ENCODE data around the gene SCML2. TPM values are rescaled to one million over a fixed set of nuclear protein-coding genes. Genes with fewer than 3 reads are reported as not detected.

Gene SCML2
- total and polyA plus RNA-seq, 2 donors (not counting 1 experiment from before 2014, with no cell fraction given): 1.2 to 1.3 TPM

DNA sequence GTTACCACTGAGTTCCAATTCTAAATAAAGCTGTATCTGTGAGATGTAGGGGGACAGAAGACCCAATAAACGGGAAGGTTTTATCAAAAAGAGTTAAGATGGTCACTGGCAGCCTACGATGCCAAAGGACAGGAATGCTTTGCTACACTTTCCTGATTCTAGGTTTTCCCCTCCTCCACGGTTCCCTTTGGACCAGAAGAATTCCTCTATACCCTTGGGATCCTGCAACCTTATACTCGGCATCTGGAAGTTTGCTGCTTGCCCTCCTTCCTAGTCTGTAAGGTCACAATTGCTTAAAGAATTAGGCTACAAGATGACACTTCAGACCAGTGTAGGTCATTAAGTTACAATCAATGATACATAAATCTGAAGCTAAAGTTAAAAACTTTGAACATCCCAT, 64.3 kb downstream of the SCML2 start:
- no peak overlapping the region for H3K9ac ChIP-seq (ENCODE audit: low read length)
- WGBS (ENCODE audit: insufficient coverage): 80% methylated on average over 1 of the region's 4 CpGs
- H4K20me1 ChIP-seq (ENCODE audit: control insufficient read depth, insufficient read depth, low read length, poor library complexity, severe bottlenecking): no peaks in the 10 kb centered on the region
- no peak overlapping the region for H2AFZ ChIP-seq (ENCODE audit: insufficient read depth, low read depth, low read length, poor library complexity, severe bottlenecking)
- no peak for ATAC-seq (ENCODE audit: low read depth)
- H3K9me3 Mint-ChIP-seq (ENCODE audit: insufficient read depth): no peaks in the 10 kb centered on the region
- no peaks in the 10 kb centered on the region for H3K4me1 Mint-ChIP-seq
- H3K27me3 ChIP-seq (replicated peaks in 1 of 4; ENCODE audit: control extremely low read depth in 1 of 4, control insufficient read depth in 3 of 4, insufficient read depth in 4 of 4, low read length in 3 of 4): no peaks in the 10 kb centered on the region
- peaks cover 0 to 3% (median 0%) of the 10 kb centered on the region in 3 donors for H3K9me3 ChIP-seq (ENCODE audit: control extremely low read depth in 1 of 3, control insufficient read depth in 2 of 3, insufficient read depth in 1 of 3, low read length in 2 of 3)
- no peak for DNase-seq
- H3K79me2 ChIP-seq (ENCODE audit: control insufficient read depth, insufficient read depth, low read length): no peaks in the 10 kb centered on the region
- H3K4me1 ChIP-seq (ENCODE audit: control insufficient read depth in 2 of 2, insufficient read depth in 2 of 2, low read length in 2 of 2): no peaks in the 10 kb centered on the region
- H3K4me3 ChIP-seq (ENCODE audit: control extremely low read depth in 1 of 5, extremely low read depth in 1 of 5, insufficient read depth in 1 of 5, low read depth in 2 of 5, low read length in 4 of 5): no peak overlapping the region
- no peak overlapping the region for H3K4me3 Mint-ChIP-seq
- ChIA-PET POLR2A (no interaction called here), CTCF (no interaction called here)
- H3K27me3 Mint-ChIP-seq: no peaks in the 10 kb centered on the region
- H3K27ac ChIP-seq (ENCODE audit: low read length in 2 of 2): no peak overlapping the region
- H3K36me3 ChIP-seq (replicated peaks in 1 of 2; ENCODE audit: control extremely low read depth in 1 of 2, control insufficient read depth in 1 of 2, extremely low read depth in 1 of 2, insufficient read depth in 2 of 2, low read length in 1 of 2): no peaks in the 10 kb centered on the region
- TF ChIP-seq, protein P1, sequence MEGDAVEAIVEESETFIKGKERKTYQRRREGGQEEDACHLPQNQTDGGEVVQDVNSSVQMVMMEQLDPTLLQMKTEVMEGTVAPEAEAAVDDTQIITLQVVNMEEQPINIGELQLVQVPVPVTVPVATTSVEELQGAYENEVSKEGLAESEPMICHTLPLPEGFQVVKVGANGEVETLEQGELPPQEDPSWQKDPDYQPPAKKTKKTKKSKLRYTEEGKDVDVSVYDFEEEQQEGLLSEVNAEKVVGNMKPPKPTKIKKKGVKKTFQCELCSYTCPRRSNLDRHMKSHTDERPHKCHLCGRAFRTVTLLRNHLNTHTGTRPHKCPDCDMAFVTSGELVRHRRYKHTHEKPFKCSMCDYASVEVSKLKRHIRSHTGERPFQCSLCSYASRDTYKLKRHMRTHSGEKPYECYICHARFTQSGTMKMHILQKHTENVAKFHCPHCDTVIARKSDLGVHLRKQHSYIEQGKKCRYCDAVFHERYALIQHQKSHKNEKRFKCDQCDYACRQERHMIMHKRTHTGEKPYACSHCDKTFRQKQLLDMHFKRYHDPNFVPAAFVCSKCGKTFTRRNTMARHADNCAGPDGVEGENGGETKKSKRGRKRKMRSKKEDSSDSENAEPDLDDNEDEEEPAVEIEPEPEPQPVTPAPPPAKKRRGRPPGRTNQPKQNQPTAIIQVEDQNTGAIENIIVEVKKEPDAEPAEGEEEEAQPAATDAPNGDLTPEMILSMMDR (IDR thresholded peaks at IDR 0.05): no peak
- no peak for TF ChIP-seq EZH2 (IDR thresholded peaks at IDR 0.05; ENCODE audit: borderline replicate concordance, insufficient read depth, low read depth, low read length, poor library complexity, severe bottlenecking)
- intact Hi-C loops (cut with micrococcal nuclease): no loop called here
- no peak overlapping the region for H3K27ac Mint-ChIP-seq
- no peak overlapping the region for H3K4me2 ChIP-seq (replicated peaks; ENCODE audit: low read depth, low read length, poor library complexity, severe bottlenecking)

DNA sequence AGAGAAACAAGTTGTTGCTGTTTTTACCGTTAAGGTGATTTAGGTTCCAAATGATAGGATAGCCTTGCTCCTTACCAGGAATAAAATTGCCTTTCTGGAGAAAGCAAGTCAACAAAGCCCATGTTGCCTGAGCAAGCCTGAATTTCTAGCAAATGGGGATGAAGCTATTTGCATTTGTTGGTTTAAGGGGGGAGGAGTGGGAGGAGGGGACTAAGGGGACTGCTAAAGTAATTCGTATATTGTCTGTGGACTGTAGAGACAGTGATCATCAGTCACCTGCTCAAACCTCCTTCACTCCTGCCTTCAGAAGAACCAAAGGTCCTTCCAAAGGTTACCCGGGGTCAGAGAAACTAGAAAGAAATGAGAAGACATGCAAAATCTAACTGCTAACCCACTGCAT, 65.8 kb downstream of the SCML2 start:
- H3K4me1 ChIP-seq (ENCODE audit: control insufficient read depth in 2 of 2, insufficient read depth in 2 of 2, low read length in 2 of 2): no peaks in the 10 kb centered on the region
- H3K27me3 ChIP-seq (replicated peaks in 1 of 4; ENCODE audit: control extremely low read depth in 1 of 4, control insufficient read depth in 3 of 4, insufficient read depth in 4 of 4, low read length in 3 of 4): no peaks in the 10 kb centered on the region
- ATAC-seq (ENCODE audit: low read depth) (no peak), DNase-seq (no peak)
- no peak overlapping the region for H3K27ac Mint-ChIP-seq
- no peaks in the 10 kb centered on the region for H3K9me3 Mint-ChIP-seq (ENCODE audit: insufficient read depth)
- no peak overlapping the region for H3K4me2 ChIP-seq (replicated peaks; ENCODE audit: low read depth, low read length, poor library complexity, severe bottlenecking)
- TF ChIP-seq EZH2 (IDR thresholded peaks at IDR 0.05; ENCODE audit: borderline replicate concordance, insufficient read depth, low read depth, low read length, poor library complexity, severe bottlenecking): no peak
- TF ChIP-seq, protein P1 (IDR thresholded peaks at IDR 0.05): no peak
- no peaks in the 10 kb centered on the region for H3K9me3 ChIP-seq (ENCODE audit: control extremely low read depth in 1 of 3, control insufficient read depth in 2 of 3, insufficient read depth in 1 of 3, low read length in 2 of 3)
- no peaks in the 10 kb centered on the region for H3K4me1 Mint-ChIP-seq
- no peaks in the 10 kb centered on the region for H3K27me3 Mint-ChIP-seq
- H3K4me3 Mint-ChIP-seq: no peak overlapping the region
- H4K20me1 ChIP-seq (ENCODE audit: control insufficient read depth, insufficient read depth, low read length, poor library complexity, severe bottlenecking): no peaks in the 10 kb centered on the region
- no peak overlapping the region for H2AFZ ChIP-seq (ENCODE audit: insufficient read depth, low read depth, low read length, poor library complexity, severe bottlenecking)
- ChIA-PET POLR2A (no interaction called here), CTCF (no interaction called here)
- H3K79me2 ChIP-seq (ENCODE audit: control insufficient read depth, insufficient read depth, low read length): no peaks in the 10 kb centered on the region
- intact Hi-C loops (cut with micrococcal nuclease): no loop called here
- no peak overlapping the region for H3K4me3 ChIP-seq (ENCODE audit: control extremely low read depth in 1 of 5, extremely low read depth in 1 of 5, insufficient read depth in 1 of 5, low read depth in 2 of 5, low read length in 4 of 5)
- no peaks in the 10 kb centered on the region for H3K36me3 ChIP-seq (replicated peaks in 1 of 2; ENCODE audit: control extremely low read depth in 1 of 2, control insufficient read depth in 1 of 2, extremely low read depth in 1 of 2, insufficient read depth in 2 of 2, low read length in 1 of 2)
- no peak overlapping the region for H3K27ac ChIP-seq (ENCODE audit: low read length in 2 of 2)
- no CpG with 5 or more reads among the region's 3 CpGs for WGBS (ENCODE audit: insufficient coverage)
- no peak overlapping the region for H3K9ac ChIP-seq (ENCODE audit: low read length)

All from B cell (primary cell).